ENCODE results near the gene SVOP.
"Not testable (repeated sequence)": the region's sequence is repeated elsewhere in the genome, so short reads cannot be mapped to it uniquely, and the experiment has no call there.

The SVOP gene

GRCh38 chr12:109029411-109029810 is 8.5 kb upstream of the SVOP start:
- no peak overlapping the region for H3K4me3 ChIP-seq (ENCODE audit: control insufficient read depth, low read depth, low read length)
- no peak for DNase-seq (ENCODE audit: low read depth)
- TF ChIP-seq, protein P1, sequence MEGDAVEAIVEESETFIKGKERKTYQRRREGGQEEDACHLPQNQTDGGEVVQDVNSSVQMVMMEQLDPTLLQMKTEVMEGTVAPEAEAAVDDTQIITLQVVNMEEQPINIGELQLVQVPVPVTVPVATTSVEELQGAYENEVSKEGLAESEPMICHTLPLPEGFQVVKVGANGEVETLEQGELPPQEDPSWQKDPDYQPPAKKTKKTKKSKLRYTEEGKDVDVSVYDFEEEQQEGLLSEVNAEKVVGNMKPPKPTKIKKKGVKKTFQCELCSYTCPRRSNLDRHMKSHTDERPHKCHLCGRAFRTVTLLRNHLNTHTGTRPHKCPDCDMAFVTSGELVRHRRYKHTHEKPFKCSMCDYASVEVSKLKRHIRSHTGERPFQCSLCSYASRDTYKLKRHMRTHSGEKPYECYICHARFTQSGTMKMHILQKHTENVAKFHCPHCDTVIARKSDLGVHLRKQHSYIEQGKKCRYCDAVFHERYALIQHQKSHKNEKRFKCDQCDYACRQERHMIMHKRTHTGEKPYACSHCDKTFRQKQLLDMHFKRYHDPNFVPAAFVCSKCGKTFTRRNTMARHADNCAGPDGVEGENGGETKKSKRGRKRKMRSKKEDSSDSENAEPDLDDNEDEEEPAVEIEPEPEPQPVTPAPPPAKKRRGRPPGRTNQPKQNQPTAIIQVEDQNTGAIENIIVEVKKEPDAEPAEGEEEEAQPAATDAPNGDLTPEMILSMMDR (IDR thresholded peaks at IDR 0.05; ENCODE audit: control insufficient read depth, insufficient read depth, low read depth, low read length, missing control alignments), result no peak

- not testable (repeated sequence) for H3K4me3 ChIP-seq (ENCODE audit: control insufficient read depth, low read depth, low read length); DNase-seq (ENCODE audit: low read depth)
Measured at GRCh38 chr12:109028624-109029023, 7.8 kb upstream of the SVOP start.

DNA sequence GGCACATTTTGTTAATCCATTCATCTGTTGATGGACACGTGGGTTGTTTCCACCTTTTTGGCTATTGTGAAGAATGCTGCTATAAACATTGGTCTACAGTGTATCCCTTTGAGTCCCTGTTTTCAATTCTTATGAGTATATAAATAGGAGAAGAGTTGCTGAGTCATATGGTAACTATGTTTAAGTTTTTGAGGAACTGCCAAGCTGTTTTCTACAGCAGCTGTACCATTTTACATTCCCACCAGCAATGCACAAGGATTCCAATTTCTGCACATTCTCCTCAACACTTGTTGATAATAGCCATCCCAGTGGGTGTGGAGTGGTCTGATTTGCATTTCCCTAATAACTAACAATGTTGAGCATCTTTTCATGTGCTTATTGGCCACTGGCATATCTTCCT is 6.9 kb upstream of the SVOP start:
- TF ChIP-seq, protein P1 (IDR thresholded peaks at IDR 0.05; ENCODE audit: control insufficient read depth, insufficient read depth, low read depth, low read length, missing control alignments), result no peak
- no peak overlapping the region for H3K4me3 ChIP-seq (ENCODE audit: control insufficient read depth, low read depth, low read length)
- DNase-seq (ENCODE audit: low read depth), result no peak

DNA sequence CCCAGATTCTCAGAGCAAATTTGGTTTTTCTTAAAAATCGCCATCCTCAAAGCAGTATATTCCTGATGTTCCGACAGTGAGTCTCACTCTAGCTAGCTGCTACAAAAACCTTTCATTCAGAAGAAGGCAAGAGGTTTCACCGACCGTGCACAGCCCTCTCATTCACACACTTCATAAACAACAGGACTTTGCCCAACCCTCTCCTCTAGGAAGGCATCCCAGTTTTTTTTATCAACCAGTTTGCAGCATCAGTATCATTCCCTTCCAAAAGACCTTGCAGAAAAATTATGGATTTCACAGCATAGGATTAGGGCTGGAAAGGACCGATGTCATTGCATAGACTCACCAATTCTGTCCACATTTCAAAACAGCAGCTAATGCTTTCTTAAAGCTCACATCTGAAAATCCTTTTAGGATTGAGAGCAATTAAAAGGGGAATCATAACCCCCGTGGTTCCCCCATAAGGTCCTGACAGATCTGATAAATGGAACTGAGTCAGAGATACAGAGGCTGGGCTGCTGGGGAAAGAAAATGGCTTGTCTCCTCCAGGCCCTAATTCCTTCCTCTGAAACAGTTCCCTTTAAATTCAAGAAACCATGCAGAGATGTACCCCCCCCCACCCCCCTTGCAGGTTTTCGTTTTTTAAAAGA is 597 bp downstream of the SVOP start:
- H3K4me3 ChIP-seq (ENCODE audit: control insufficient read depth, low read depth, low read length), result no peak overlapping the region
- no peak for DNase-seq (ENCODE audit: low read depth)
- TF ChIP-seq, protein P1 (IDR thresholded peaks at IDR 0.05; ENCODE audit: control insufficient read depth, insufficient read depth, low read depth, low read length, missing control alignments), result no peak

DNA sequence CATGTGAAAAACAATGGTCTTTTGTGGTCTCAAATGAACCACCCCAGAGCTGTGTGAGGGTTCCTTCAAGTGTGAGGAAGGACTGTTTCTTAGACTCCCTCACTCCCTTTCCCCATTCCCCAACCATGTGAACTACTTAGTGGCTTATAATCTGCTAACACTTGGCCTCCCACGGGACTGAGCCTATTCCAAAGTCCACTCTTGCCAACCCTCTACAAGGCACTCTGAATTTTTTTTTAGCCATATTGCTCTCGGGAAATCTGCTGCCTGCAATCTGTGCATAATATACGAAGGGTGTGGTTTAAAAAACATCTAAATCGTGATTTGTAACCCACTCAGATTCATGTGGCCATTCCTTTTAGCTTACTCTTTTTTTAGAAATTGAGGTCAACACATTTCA is 2.6 kb downstream of the SVOP start:
- no peak overlapping the region for H3K4me3 ChIP-seq (ENCODE audit: control insufficient read depth, low read depth, low read length)
- no peak for DNase-seq (ENCODE audit: low read depth)
- TF ChIP-seq, protein P1 (IDR thresholded peaks at IDR 0.05; ENCODE audit: control insufficient read depth, insufficient read depth, low read depth, low read length, missing control alignments), result no peak

DNA sequence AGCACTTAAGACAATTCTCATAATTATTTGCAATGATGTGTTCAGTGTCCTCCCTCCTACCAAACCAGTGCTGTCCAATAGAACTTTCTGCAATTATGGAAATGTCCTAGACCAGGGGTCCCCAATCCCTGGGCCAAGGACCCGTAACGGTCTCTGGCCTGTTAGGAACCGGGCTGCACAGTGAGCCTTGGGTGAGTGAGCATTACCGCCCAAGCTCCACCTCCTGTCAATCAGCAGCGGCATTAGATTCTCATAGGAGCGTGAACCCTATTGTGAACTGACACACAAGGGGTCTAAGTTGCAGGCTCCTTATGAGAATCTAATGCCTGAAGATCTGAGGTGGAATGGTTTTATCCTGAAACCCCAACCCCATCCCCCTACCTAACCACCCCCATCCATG is 3.9 kb downstream of the SVOP start:
- DNase-seq (ENCODE audit: low read depth), result no peak
- H3K4me3 ChIP-seq (ENCODE audit: control insufficient read depth, low read depth, low read length), result no peak overlapping the region
- TF ChIP-seq, protein P1 (IDR thresholded peaks at IDR 0.05; ENCODE audit: control insufficient read depth, insufficient read depth, low read depth, low read length, missing control alignments), result no peak

DNA sequence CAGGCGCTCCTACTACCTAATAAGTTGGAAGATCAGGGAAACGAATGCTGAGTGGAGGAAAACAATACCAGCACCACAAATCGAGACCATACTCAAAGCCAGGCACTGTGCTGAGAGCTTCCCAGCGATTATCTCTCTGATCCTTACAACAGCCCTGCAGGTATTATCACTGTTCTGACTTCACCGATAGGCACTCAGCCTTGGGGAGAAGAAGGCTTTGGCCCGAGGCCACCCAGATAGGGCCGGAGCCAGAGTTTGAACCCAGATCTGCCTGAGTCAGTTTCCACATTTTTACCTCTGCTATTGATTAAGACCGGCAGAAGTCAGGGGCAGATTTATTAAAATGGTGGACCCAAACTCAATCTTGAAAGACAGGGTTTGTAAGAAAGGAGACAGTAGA is 4.9 kb downstream of the SVOP start:
- DNase-seq (ENCODE audit: low read depth), result no peak
- TF ChIP-seq, protein P1 (IDR thresholded peaks at IDR 0.05; ENCODE audit: control insufficient read depth, insufficient read depth, low read depth, low read length, missing control alignments), result no peak
- no peak overlapping the region for H3K4me3 ChIP-seq (ENCODE audit: control insufficient read depth, low read depth, low read length)

Data from AG09309 (cell line).